Measurements from ENCODE around the gene SERP1. TPM values are rescaled to one million over a fixed set of nuclear protein-coding genes. Genes with fewer than 3 reads are reported as not detected.

The SERP1 gene
- polyA plus RNA-seq, 1 of the 3 experiments (the other 2 are of a cell fraction), result 77.4 TPM

DNA sequence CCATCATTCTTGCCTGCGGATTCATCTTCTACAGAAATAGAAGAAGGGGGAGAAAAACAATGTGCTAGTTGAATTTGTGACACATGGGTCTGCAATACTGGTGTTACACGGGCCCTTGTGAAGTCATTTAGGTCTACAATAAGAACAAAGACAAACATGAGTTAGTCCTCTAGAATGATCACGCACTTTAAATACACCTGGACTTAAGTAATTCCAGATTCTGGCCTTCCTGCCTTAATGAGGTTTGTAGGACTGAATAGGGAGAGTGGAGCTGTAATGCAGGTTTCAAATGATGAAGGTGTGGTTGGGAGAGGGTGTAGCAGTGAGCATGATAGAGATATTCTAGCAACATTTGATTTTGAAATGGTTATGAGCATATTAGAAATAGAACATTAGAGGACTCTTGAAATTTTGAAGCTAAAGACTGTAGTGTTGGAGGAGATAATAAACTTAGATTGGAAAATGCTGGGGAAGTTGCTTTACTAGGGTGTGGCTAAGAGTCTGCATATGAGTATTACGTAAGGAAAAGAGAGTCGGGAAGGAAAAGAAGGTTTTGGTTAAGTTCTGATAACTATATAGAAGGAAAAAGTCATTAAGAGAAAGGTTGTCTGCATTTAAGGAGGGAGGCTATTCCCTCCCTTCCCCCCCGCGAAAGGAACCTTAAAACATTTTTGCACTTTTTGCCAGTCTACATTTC, 897 bp upstream of the SERP1 start:
- Histone ChIP-seq H2AFZ (ENCODE audit: low read depth) (peak overlapping the region; percentile 81), H3K36me3 (replicated peaks in 1 of 2; ENCODE audit: control insufficient read depth in 1 of 2, insufficient read depth in 2 of 2, low read length in 1 of 2) (peaks cover 28 to 40% of the 10 kb centered on the region in 2 experiments), H3K9me3 (no peaks in the 10 kb centered on the region), H3K4me2 (peak overlapping the region; percentile 70), H3K4me3 (ENCODE audit: low read depth in 2 of 2, low read length in 1 of 2) (peak overlapping the region; percentile 79 to 83), H3F3A (replicated peaks; ENCODE audit: insufficient read depth) (peaks cover 14% of the 10 kb centered on the region), H3K79me2 (ENCODE audit: insufficient read depth) (peaks cover 90% of the 10 kb centered on the region), H3K4me1 (ENCODE audit: control insufficient read depth in 1 of 2, insufficient read depth in 2 of 2, low read depth in 1 of 2, low read length in 1 of 2) (peaks cover 5 to 8% of the 10 kb centered on the region in 2 experiments; a peak in 3 of 4 replicates), H3K27ac (ENCODE audit: low read depth in 2 of 2, low read length in 1 of 2) (peak overlapping the region; percentile 95 to 98), H3K27me3 (ENCODE audit: insufficient read depth) (no peaks in the 10 kb centered on the region), H3K9me2 (no peaks in the 10 kb centered on the region), H4K20me1 (ENCODE audit: insufficient read depth) (peaks cover 34% of the 10 kb centered on the region), H3K9ac (peak overlapping the region; percentile 76)
- TF ChIP-seq GATA2 (CRISPR knock-in tag; IDR thresholded peaks at IDR 0.05) (no peak), JUND (IDR thresholded peaks at IDR 0.05) (no peak), RCOR1 (IDR thresholded peaks at IDR 0.05; ENCODE audit: low read length) (no peak), MEF2A (IDR thresholded peaks at IDR 0.05; ENCODE audit: borderline replicate concordance, low read depth) (no peak), POLR2AphosphoS5 (IDR thresholded peaks at IDR 0.05; ENCODE audit: low read depth, low read length) (peak; percentile 13), NRF1 (IDR thresholded peaks at IDR 0.05; ENCODE audit: low read depth, low read length) (no peak), YY1 (IDR thresholded peaks at IDR 0.05; ENCODE audit: low read depth) (no peak)
- TF ChIP-seq, protein P1, sequence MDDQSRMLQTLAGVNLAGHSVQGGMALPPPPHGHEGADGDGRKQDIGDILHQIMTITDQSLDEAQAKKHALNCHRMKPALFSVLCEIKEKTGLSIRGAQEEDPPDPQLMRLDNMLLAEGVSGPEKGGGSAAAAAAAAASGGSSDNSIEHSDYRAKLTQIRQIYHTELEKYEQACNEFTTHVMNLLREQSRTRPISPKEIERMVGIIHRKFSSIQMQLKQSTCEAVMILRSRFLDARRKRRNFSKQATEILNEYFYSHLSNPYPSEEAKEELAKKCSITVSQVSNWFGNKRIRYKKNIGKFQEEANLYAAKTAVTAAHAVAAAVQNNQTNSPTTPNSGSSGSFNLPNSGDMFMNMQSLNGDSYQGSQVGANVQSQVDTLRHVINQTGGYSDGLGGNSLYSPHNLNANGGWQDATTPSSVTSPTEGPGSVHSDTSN (IDR thresholded peaks at IDR 0.05), result peak; percentile 81; the same call in 1 of the 2 replicates
- TF ChIP-seq, protein P2, sequence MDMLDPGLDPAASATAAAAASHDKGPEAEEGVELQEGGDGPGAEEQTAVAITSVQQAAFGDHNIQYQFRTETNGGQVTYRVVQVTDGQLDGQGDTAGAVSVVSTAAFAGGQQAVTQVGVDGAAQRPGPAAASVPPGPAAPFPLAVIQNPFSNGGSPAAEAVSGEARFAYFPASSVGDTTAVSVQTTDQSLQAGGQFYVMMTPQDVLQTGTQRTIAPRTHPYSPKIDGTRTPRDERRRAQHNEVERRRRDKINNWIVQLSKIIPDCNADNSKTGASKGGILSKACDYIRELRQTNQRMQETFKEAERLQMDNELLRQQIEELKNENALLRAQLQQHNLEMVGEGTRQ (IDR thresholded peaks at IDR 0.05; ENCODE audit: borderline replicate concordance, low read depth, low read length), result no peak
- TF ChIP-seq, protein P3, sequence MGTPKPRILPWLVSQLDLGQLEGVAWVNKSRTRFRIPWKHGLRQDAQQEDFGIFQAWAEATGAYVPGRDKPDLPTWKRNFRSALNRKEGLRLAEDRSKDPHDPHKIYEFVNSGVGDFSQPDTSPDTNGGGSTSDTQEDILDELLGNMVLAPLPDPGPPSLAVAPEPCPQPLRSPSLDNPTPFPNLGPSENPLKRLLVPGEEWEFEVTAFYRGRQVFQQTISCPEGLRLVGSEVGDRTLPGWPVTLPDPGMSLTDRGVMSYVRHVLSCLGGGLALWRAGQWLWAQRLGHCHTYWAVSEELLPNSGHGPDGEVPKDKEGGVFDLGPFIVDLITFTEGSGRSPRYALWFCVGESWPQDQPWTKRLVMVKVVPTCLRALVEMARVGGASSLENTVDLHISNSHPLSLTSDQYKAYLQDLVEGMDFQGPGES (IDR thresholded peaks at IDR 0.05; ENCODE audit: low read depth, low read length), result no peak
- POLR2A ChIA-PET, result interaction anchor here (1.0 to 1.3 kb wide), 5 partner anchors 21 to 216 kb away, joined by 3 to 10 read pairs (median 3); partner anchors contain the start of genes ERICH6, SELENOT and SIAH2
- CTCF ChIA-PET, result interaction anchor here (1.1 kb wide), 1 partner anchor 216 kb away, joined by 3 read pairs; the partner anchor contains the start of gene SIAH2
- no peak for DNase-seq
- 16% methylated on average over 7 of the region's 7 CpGs for WGBS (ENCODE audit: low lambda C conversion rate)

DNA sequence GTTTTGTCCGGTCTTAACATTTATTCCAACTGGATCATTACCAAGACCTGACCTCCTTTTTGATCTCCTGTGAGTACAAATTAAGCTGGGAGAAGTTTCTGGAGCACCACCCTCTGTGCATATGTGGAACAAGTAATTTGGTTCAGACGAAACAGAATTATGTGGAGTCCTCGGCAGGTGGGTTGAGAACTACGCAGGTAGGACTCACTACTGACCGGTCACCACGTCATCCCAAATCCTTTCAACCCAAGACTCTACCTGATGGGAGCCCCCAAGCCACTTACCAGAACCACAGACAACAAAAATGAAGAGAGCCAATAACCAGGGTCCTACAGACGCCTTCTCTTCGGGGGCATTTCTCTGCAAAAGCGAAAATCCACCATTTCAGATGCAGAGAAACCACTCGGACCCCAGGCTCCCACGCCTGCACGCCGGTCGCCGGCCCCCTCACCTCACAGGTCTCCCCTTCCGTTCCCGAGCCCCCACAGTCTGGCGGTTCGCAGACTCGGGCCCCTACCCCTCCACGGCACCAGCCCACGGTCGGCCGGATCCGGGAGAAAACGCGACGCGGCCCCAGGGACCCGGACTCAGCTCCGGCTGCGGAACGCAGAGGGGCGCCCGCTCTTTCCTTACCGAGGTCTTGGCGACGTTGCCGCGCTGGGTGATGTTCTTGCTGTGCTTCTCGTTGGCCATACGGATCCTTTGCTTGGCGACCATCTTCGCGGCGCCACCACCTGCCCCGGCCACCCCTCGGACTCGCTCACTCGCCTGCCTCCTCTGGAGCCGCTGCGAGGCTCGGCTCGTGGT, 674 bp downstream of the SERP1 start:
- peaks cover 5 to 8% of the 10 kb centered on the region in 2 experiments; a peak in 3 of 4 replicates for H3K4me1 ChIP-seq (ENCODE audit: control insufficient read depth in 1 of 2, insufficient read depth in 2 of 2, low read depth in 1 of 2, low read length in 1 of 2)
- peak overlapping the region; percentile 96 for H3K9ac ChIP-seq
- CTCF ChIA-PET, result interaction anchor here (1.7 kb wide), 1 partner anchor 18 kb away, joined by 5 read pairs; no protein-coding TSS in a partner anchor
- H3K27ac ChIP-seq (ENCODE audit: low read depth in 2 of 2, low read length in 1 of 2), result peak overlapping the region; percentile 95
- no peaks in the 10 kb centered on the region for H3K27me3 ChIP-seq (ENCODE audit: insufficient read depth)
- peak overlapping the region; percentile 83 to 87 for H3K4me3 ChIP-seq (ENCODE audit: low read depth in 2 of 2, low read length in 1 of 2)
- peaks cover 18% of the 10 kb centered on the region for H3F3A ChIP-seq (replicated peaks; ENCODE audit: insufficient read depth)
- H3K4me2 ChIP-seq, result peak overlapping the region; percentile 88
- POLR2A ChIA-PET, result interaction anchor here (0.8 to 1.3 kb wide), 7 partner anchors 8 to 574 kb away, joined by 3 to 10 read pairs (median 3); partner anchors contain the start of genes ERICH6, SELENOT and SIAH2
- no peaks in the 10 kb centered on the region for H3K9me2 ChIP-seq
- no peaks in the 10 kb centered on the region for H3K9me3 ChIP-seq
- peaks cover 91% of the 10 kb centered on the region for H3K79me2 ChIP-seq (ENCODE audit: insufficient read depth)
- peaks cover 36 to 48% of the 10 kb centered on the region in 2 experiments for H3K36me3 ChIP-seq (replicated peaks in 1 of 2; ENCODE audit: control insufficient read depth in 1 of 2, insufficient read depth in 2 of 2, low read length in 1 of 2)
- DNase-seq, result no peak
- peaks cover 40% of the 10 kb centered on the region for H4K20me1 ChIP-seq (ENCODE audit: insufficient read depth)
- WGBS (ENCODE audit: low lambda C conversion rate), result under 1% methylated on average over 47 of the region's 54 CpGs
- H2AFZ ChIP-seq (ENCODE audit: low read depth), result no peak overlapping the region; the same call in 1 of the 2 replicates
- TF ChIP-seq, protein P2 (IDR thresholded peaks at IDR 0.05; ENCODE audit: borderline replicate concordance, low read depth, low read length), result no peak
- TF ChIP-seq, protein P4, sequence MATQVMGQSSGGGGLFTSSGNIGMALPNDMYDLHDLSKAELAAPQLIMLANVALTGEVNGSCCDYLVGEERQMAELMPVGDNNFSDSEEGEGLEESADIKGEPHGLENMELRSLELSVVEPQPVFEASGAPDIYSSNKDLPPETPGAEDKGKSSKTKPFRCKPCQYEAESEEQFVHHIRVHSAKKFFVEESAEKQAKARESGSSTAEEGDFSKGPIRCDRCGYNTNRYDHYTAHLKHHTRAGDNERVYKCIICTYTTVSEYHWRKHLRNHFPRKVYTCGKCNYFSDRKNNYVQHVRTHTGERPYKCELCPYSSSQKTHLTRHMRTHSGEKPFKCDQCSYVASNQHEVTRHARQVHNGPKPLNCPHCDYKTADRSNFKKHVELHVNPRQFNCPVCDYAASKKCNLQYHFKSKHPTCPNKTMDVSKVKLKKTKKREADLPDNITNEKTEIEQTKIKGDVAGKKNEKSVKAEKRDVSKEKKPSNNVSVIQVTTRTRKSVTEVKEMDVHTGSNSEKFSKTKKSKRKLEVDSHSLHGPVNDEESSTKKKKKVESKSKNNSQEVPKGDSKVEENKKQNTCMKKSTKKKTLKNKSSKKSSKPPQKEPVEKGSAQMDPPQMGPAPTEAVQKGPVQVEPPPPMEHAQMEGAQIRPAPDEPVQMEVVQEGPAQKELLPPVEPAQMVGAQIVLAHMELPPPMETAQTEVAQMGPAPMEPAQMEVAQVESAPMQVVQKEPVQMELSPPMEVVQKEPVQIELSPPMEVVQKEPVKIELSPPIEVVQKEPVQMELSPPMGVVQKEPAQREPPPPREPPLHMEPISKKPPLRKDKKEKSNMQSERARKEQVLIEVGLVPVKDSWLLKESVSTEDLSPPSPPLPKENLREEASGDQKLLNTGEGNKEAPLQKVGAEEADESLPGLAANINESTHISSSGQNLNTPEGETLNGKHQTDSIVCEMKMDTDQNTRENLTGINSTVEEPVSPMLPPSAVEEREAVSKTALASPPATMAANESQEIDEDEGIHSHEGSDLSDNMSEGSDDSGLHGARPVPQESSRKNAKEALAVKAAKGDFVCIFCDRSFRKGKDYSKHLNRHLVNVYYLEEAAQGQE (IDR thresholded peaks at IDR 0.05; ENCODE audit: low read depth, low read length), result no peak
- TF ChIP-seq TCF12 (IDR thresholded peaks at IDR 0.05), result no peak
- TF ChIP-seq, protein P5, sequence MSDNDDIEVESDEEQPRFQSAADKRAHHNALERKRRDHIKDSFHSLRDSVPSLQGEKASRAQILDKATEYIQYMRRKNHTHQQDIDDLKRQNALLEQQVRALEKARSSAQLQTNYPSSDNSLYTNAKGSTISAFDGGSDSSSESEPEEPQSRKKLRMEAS (IDR thresholded peaks at IDR 0.05; ENCODE audit: low read depth), result 0 out of 2 replicates have a peak, but pooled peaks have one; percentile 5
- TF ChIP-seq, protein P1 (IDR thresholded peaks at IDR 0.05), result no peak
- TF ChIP-seq YY1 (IDR thresholded peaks at IDR 0.05; ENCODE audit: low read depth), result no peak
